H1 (cell line): Measurements from ENCODE around the gene BBIP1. TPM values are rescaled to one million over a fixed set of nuclear protein-coding genes. Genes with fewer than 3 reads are reported as not detected.

ENCODE experiments used
- CTCF ChIA-PET: fragments of 300-600 bp; sonication (Branson Sonifier 250); formaldehyde crosslinking; loops from one replicate; lab custom pipeline; 2021; ENCODE audit not compliant: partially characterized antibody; lab: Charles Lee
- POLR2A ChIA-PET: fragments of 300-600 bp; sonication (Branson Sonifier 250); formaldehyde crosslinking; loops from one replicate; lab custom pipeline; 2021; ENCODE audit warnings: inconsistent platforms; ENCODE audit not compliant: partially characterized antibody; lab: Charles Lee
- DNase-seq, 2 experiments: peaks; one replicate each; pipeline versions ENCODE4 v3.0.0 to v3.0.0-alpha.2; 2010 to 2022; ENCODE audit warnings: low spot score in 2 of 2, low read depth in 1 of 2, mixed read lengths in 1 of 2
- FAIRE-seq: peaks from 2 replicates; lab custom pipeline; 2011; peaks lifted over from hg19 to GRCh38; lab: Jason Lieb, UNC
- H2AFZ ChIP-seq: 2 replicates; pipeline ENCODE4 v1.8.1; 2012; ENCODE audit warnings: low read length, inconsistent platforms
- H2AK5ac ChIP-seq: 2 replicates; pipeline ENCODE4 v1.6.1; 2013; ENCODE audit warnings: low read depth, low read length
- H2BK120ac ChIP-seq: replicated peaks from 2 replicates; pipeline ENCODE3; 2013; ENCODE audit warnings: low read depth, low read length, inconsistent platforms
- H2BK12ac ChIP-seq: 2 replicates; pipeline ENCODE4 v1.6.1; 2013; ENCODE audit warnings: low read depth, low read length
- H2BK15ac ChIP-seq: 2 replicates; pipeline ENCODE4 v1.6.1; 2013; ENCODE audit warnings: low read length
- H2BK20ac ChIP-seq: 2 replicates; pipeline ENCODE4 v1.6.1; 2013; ENCODE audit warnings: low read length
- H2BK5ac ChIP-seq: 2 replicates; pipeline ENCODE4 v1.6.1; 2013; ENCODE audit warnings: low read depth, low read length
- H3K14ac ChIP-seq: 2 replicates; pipeline ENCODE4 v1.6.1; 2013; ENCODE audit warnings: inconsistent platforms; ENCODE audit not compliant: insufficient read length
- H3K18ac ChIP-seq: 2 replicates; pipeline ENCODE4 v1.6.1; 2013; ENCODE audit warnings: low read length; ENCODE audit errors: extremely low read depth
- H3K23ac ChIP-seq: 2 replicates; pipeline ENCODE4 v1.6.1; 2013; ENCODE audit warnings: inconsistent platforms; ENCODE audit not compliant: insufficient read length
- H3K23me2 ChIP-seq: 2 replicates; pipeline ENCODE4 v1.6.1; 2013; ENCODE audit warnings: low read depth, low read length
- H3K27ac ChIP-seq: 2 replicates; pipeline ENCODE4 v1.6.1; 2011; ENCODE audit warnings: low read depth, low read length, inconsistent platforms
- H3K27me3 ChIP-seq, 4 experiments: replicated peaks in 1 of 4; 1 replicate in 1 of 4; 2 replicates in 3 of 4; pipeline versions ENCODE4 v1.6.1 to v1.8.1; 2011 to 2013; ENCODE audit warnings: low read length in 3 of 4, mild to moderate bottlenecking in 3 of 4, inconsistent platforms in 2 of 4, mixed read lengths in 2 of 4, moderate library complexity in 1 of 4; ENCODE audit not compliant: control insufficient read depth in 3 of 4, insufficient read depth in 3 of 4; ENCODE audit errors: extremely low read depth in 1 of 4
- H3K36me3 ChIP-seq, 4 experiments: 2 replicates each; pipeline versions ENCODE4 v1.6.1 to v1.8.1; 2011 to 2013; ENCODE audit warnings: mild to moderate bottlenecking in 4 of 4, low read length in 3 of 4, moderate library complexity in 2 of 4, control low read depth in 1 of 4, inconsistent platforms in 1 of 4; ENCODE audit not compliant: insufficient read depth in 4 of 4, control insufficient read depth in 2 of 4
- H3K4ac ChIP-seq: replicated peaks from 2 replicates; pipeline ENCODE3; 2013; ENCODE audit warnings: low read length, low read depth, mixed read lengths, inconsistent platforms; ENCODE audit not compliant: insufficient read length
- H3K4me1 ChIP-seq, 4 experiments: replicated peaks in 1 of 4; 1 replicate in 1 of 4; 2 replicates in 3 of 4; pipeline versions ENCODE4 v1.6.1 to v1.8.1; 2011 to 2013; ENCODE audit warnings: low read length in 3 of 4, inconsistent platforms in 2 of 4, mixed read lengths in 1 of 4; ENCODE audit not compliant: insufficient read depth in 4 of 4, control insufficient read depth in 3 of 4
- H3K4me2 ChIP-seq, 2 experiments: 2 replicates each; pipeline versions ENCODE4 v1.6.1 to v1.8.1; 2011 to 2013; ENCODE audit warnings: low read depth in 2 of 2, low read length in 2 of 2, control low read depth in 1 of 2, inconsistent platforms in 1 of 2, mild to moderate bottlenecking in 1 of 2; ENCODE audit not compliant: insufficient read depth in 1 of 2
- H3K4me3 ChIP-seq, 4 experiments: fragments of 200-600, 300-600 bp in 1 of 4; sonication (generic), shearing (Covaris generic), sonication (Bioruptor Twin) in 1 of 4; 2 replicates each; pipeline versions ENCODE4 v1.5.1 to v1.8.1; 2011 to 2016; ENCODE audit warnings: low read length in 4 of 4, low read depth in 3 of 4, control low read depth in 2 of 4, inconsistent platforms in 2 of 4, mild to moderate bottlenecking in 2 of 4, mixed read lengths in 1 of 4, moderate library complexity in 1 of 4; ENCODE audit not compliant: insufficient read depth in 2 of 4; ENCODE audit errors: extremely low read depth in 1 of 4
- H3K56ac ChIP-seq: replicated peaks from 2 replicates; pipeline ENCODE3; 2013; ENCODE audit warnings: low read depth, mild to moderate bottlenecking, mixed read lengths, low read length, inconsistent platforms; ENCODE audit not compliant: insufficient read length
- H3K79me1 ChIP-seq: 2 replicates; pipeline ENCODE4 v1.6.1; 2013; ENCODE audit warnings: low read depth, low read length, control low read depth
- H3K79me2 ChIP-seq, 2 experiments: 2 replicates each; pipeline versions ENCODE4 v1.6.1 to v1.8.1; 2012 to 2013; ENCODE audit warnings: low read length in 2 of 2, mild to moderate bottlenecking in 2 of 2, inconsistent platforms in 1 of 2; ENCODE audit not compliant: insufficient read depth in 2 of 2, control insufficient read depth in 1 of 2
- H3K9ac ChIP-seq, 4 experiments: replicated peaks in 1 of 4; 1 replicate in 1 of 4; 2 replicates in 3 of 4; pipeline versions ENCODE4 v1.6.1 to v1.8.1; 2011 to 2013; ENCODE audit warnings: low read depth in 3 of 4, low read length in 3 of 4, control low read depth in 2 of 4, mild to moderate bottlenecking in 2 of 4, moderate library complexity in 2 of 4, inconsistent platforms in 1 of 4; ENCODE audit errors: extremely low read depth in 1 of 4
- H3K9me3 ChIP-seq, 2 experiments: 2 replicates each; pipeline versions ENCODE4 v1.6.1 to v1.8.1; 2012 to 2013; ENCODE audit warnings: mild to moderate bottlenecking in 2 of 2, moderate library complexity in 2 of 2, control low read depth in 1 of 2, inconsistent platforms in 1 of 2, low read depth in 1 of 2, low read length in 1 of 2, mixed read lengths in 1 of 2; ENCODE audit not compliant: insufficient read depth in 2 of 2
- H4K20me1 ChIP-seq, 2 experiments: replicated peaks in 1 of 2; 2 replicates each; pipeline versions ENCODE3 to v1.8.1; 2011 to 2013; ENCODE audit warnings: inconsistent platforms in 2 of 2, low read length in 2 of 2, mild to moderate bottlenecking in 1 of 2; ENCODE audit not compliant: insufficient read depth in 2 of 2, control insufficient read depth in 1 of 2
- H4K5ac ChIP-seq: 2 replicates; pipeline ENCODE4 v1.6.1; 2013; ENCODE audit warnings: low read length, low read depth, mixed read lengths, inconsistent platforms; ENCODE audit not compliant: insufficient read length
- H4K8ac ChIP-seq: 2 replicates; pipeline ENCODE4 v1.8.0; 2013; ENCODE audit warnings: mild to moderate bottlenecking, moderate library complexity, low read length, inconsistent platforms; ENCODE audit not compliant: insufficient read depth; ENCODE audit errors: extremely low read depth
- H4K91ac ChIP-seq: replicated peaks from 2 replicates; pipeline ENCODE3; 2013; ENCODE audit warnings: low read length, mixed read lengths, inconsistent platforms; ENCODE audit not compliant: insufficient read length
- CBX8 ChIP-seq: fragments of 300-800, 300-1000 bp; sonication (generic); IDR thresholded peaks from 2 replicates; pipeline ENCODE4 v1.7.1; 2016; ENCODE audit warnings: low read depth, low read length, borderline replicate concordance
- KDM1A ChIP-seq: fragments of 200-600, 300-600 bp; sonication (generic); IDR thresholded peaks from 2 replicates; pipeline ENCODE4 v1.7.1; 2016; ENCODE audit warnings: mild to moderate bottlenecking, low read length, borderline replicate concordance
- WGBS, 2 experiments: shearing (Covaris generic) in 1 of 2; methylation state at CpG; one replicate each; pipeline versions ENCODE4 v1.1.6 to v1.1.7; 2013 to 2015; ENCODE audit warnings: low lambda C conversion rate in 2 of 2, mixed read lengths in 2 of 2, inconsistent platforms in 1 of 2, low coverage in 1 of 2, missing lambda C conversion rate in 1 of 2; ENCODE audit not compliant: insufficient replicate concordance in 2 of 2, insufficient coverage in 1 of 2, insufficient read length in 1 of 2; ENCODE audit errors: extremely low coverage in 1 of 2, missing lambda C conversion rate in 1 of 2; 5-methylcytosine and 5-hydroxymethylcytosine counted together
- polyA plus RNA-seq, 7 experiments: library from polyadenylated mRNA; depleted of rRNA in 3 of 7; stranded (reverse) in 5 of 7; unstranded in 2 of 7; fragments of >200 nt in 5 of 7; fragments of 200-250 nt in 2 of 7; gene quantifications; 1 replicate in 5 of 7; 2 replicates in 1 of 7; 4 replicates in 1 of 7; pipeline versions ENCODE4 v1.2.1 to v1.2.3, GENCODE V29; 2011 to 2013; ENCODE audit warnings: missing spikeins in 2 of 7, mixed read lengths in 2 of 7
- total RNA-seq: library from RNA; stranded (reverse); fragmentation: NEBNext Ultra II Directional; extraction: Animal tissue kit (Norgen Biotek cat#: 25700); gene quantifications from 2 replicates; pipeline ENCODE4 v1.2.1, GENCODE V29; 2021

The BBIP1 gene
- total and polyA plus RNA-seq, 2 of the 8 experiments (the other 6 are each of a cell fraction or from before 2014, with no cell fraction given): 8.8 to 19.6 TPM

- no peak overlapping the region for H4K91ac ChIP-seq
- no peak overlapping the region for H2BK120ac ChIP-seq
- H3K79me1 ChIP-seq: no peaks in the 10 kb centered on the region
- H3K4ac ChIP-seq: no peak overlapping the region
- H3K56ac ChIP-seq: no peak overlapping the region
- H2BK12ac ChIP-seq: no peak overlapping the region
- H3K9me3 ChIP-seq: no peaks in the 10 kb centered on the region
- H3K14ac ChIP-seq: no peak overlapping the region
- DNase-seq (no peak), FAIRE-seq (no peak)
- no peak overlapping the region for H3K27ac ChIP-seq
- H4K8ac ChIP-seq: no peak overlapping the region
- no peak overlapping the region for H2AFZ ChIP-seq
- no peak overlapping the region for H2BK5ac ChIP-seq
- H2BK20ac ChIP-seq: no peak overlapping the region
- no peak overlapping the region for H2BK15ac ChIP-seq
- TF ChIP-seq KDM1A (0 out of 2 replicates have a peak, but pooled peaks have one; percentile 14), CBX8 (no peak)
- no peak overlapping the region for H3K18ac ChIP-seq
- H4K5ac ChIP-seq: no peak overlapping the region
- H3K27me3 ChIP-seq: no peaks in the 10 kb centered on the region
- no peak overlapping the region for H3K23ac ChIP-seq
- H3K23me2 ChIP-seq: no peaks in the 10 kb centered on the region
- H3K4me1 ChIP-seq: no peaks in the 10 kb centered on the region
- no peak overlapping the region for H3K4me3 ChIP-seq
- H2AK5ac ChIP-seq: no peak overlapping the region
- peaks cover 0 to 2% of the 10 kb centered on the region in 2 experiments for H4K20me1 ChIP-seq
- POLR2A ChIA-PET: no interaction called here
- WGBS, 2 experiments: 94% methylated on average over 1 of the region's 1 CpG; no CpG with 5 or more reads in 1 of the 2 experiments
- H3K79me2 ChIP-seq: peaks cover 0 to 88% of the 10 kb centered on the region in 2 experiments; a peak in 2 of 4 replicates
- CTCF ChIA-PET: no interaction called here
- no peak overlapping the region for H3K9ac ChIP-seq
- H3K4me2 ChIP-seq: no peak overlapping the region
- H3K36me3 ChIP-seq: no peaks in the 10 kb centered on the region
Measured at GRCh38 chr10:110960333-110960712, 41.3 kb upstream of the BBIP1 start.
